ENCODE results near the gene CYB5RL. TPM values are rescaled to one million over a fixed set of nuclear protein-coding genes. Genes with fewer than 3 reads are reported as not detected.

Gene CYB5RL
- polyA plus RNA-seq (0.67 to 1.3 TPM (median 0.73 TPM) in 3 replicates), polyA minus RNA-seq (1.1 to 2.1 TPM (median 1.5 TPM) in 3 replicates)
- polyA plus RNA-seq (2011; ENCODE audit: low read depth) = 0.29 TPM
- 0.62 and 0.75 TPM in 2 replicates for polyA plus RNA-seq (2011; cell fraction: cytosol; rRNA removed)
- 0.92 and 1.0 TPM in 2 replicates for polyA plus RNA-seq (2011; cell fraction: nucleus; rRNA removed)
- polyA plus RNA-seq (2012; ENCODE audit: low replicate concordance) = 0.99 and 1.1 TPM in 2 replicates
- polyA minus RNA-seq (2011; cell fraction: cytosol; rRNA and poly(A)+ RNA removed) = not detected
- polyA minus RNA-seq (2011; cell fraction: nucleus; rRNA and poly(A)+ RNA removed) = 0.21 and 0.39 TPM in 2 replicates

GRCh38 chr1:54199765-54200518 is at the start of gene CYB5RL, which contains the start of gene MRPL37:
Gene CYB5RL, minus strand, starts transcription at chr1:54200030. Its CDS starts 4,414 bp downstream, at chr1:54195616.
Gene MRPL37, plus strand, starts transcription at chr1:54200167. Its CDS starts 77 bp downstream, at chr1:54200244.
- dilution Hi-C loops (cut with MboI; ENCODE audit: extremely low pct_ligation_motif_present, low sequenced_read_pairs) = no loop called here
- TF ChIP-seq CTCF (optimal IDR thresholded peaks at IDR 0.05 in 1 of 3, IDR thresholded peaks at IDR 0.05 in 1 of 3, conservative IDR thresholded peaks at IDR 0.05 in 1 of 3; ENCODE audit: extremely low read depth in 1 of 3, insufficient read depth in 2 of 3, low read length in 3 of 3) (no peak), EZH2 (IDR thresholded peaks at IDR 0.05; ENCODE audit: low read length) (no peak)
- Histone ChIP-seq H3K4me1 (ENCODE audit: control insufficient read depth, extremely low read depth, insufficient read depth, low read length) (peaks cover 17% of the 10 kb centered on the region), H3K4me3 (ENCODE audit: control insufficient read depth in 2 of 3, extremely low read depth in 1 of 3, insufficient read depth in 2 of 3, low read depth in 1 of 3, low read length in 3 of 3) (peak within 1 kb of the TSS; percentile 77 to 98 (median 78)), H3K9me1 (ENCODE audit: control insufficient read depth, extremely low read depth, insufficient read depth, low read length) (no peaks in the 10 kb centered on the region), H3K27me3 (ENCODE audit: control insufficient read depth, extremely low read depth, insufficient read depth, low read length) (no peaks in the 10 kb centered on the region), H4K20me1 (ENCODE audit: control insufficient read depth, extremely low read depth, insufficient read depth, low read length) (peaks cover 4% of the 10 kb centered on the region), H2AFZ (ENCODE audit: control insufficient read depth, low read length) (peak within 1 kb of the TSS; percentile 99), H3K9ac (ENCODE audit: control insufficient read depth, extremely low read depth, insufficient read depth, low read length) (peak within 1 kb of the TSS; percentile 88), H3K36me3 (ENCODE audit: control insufficient read depth in 2 of 2, extremely low read depth in 1 of 2, insufficient read depth in 2 of 2, low read length in 2 of 2) (peaks cover under 1 to 7% of the 10 kb centered on the region in 2 experiments), H3K9me3 (ENCODE audit: control insufficient read depth, low read depth, low read length) (no peaks in the 10 kb centered on the region), H3K79me2 (ENCODE audit: control insufficient read depth, insufficient read depth, low read length) (peaks cover 37% of the 10 kb centered on the region), H3K4me2 (ENCODE audit: control insufficient read depth, extremely low read depth, insufficient read depth, low read depth, low read length) (peak within 1 kb of the TSS; percentile 98), H3K27ac (ENCODE audit: control insufficient read depth, insufficient read depth, low read length) (peak within 1 kb of the TSS; percentile 76)
- DNase-seq (ENCODE audit: low read depth, low spot score) (peak; percentile 84), FAIRE-seq (peak; percentile 77)

- no peak overlapping the region for H3K27ac ChIP-seq (ENCODE audit: control insufficient read depth, insufficient read depth, low read length)
Measured at GRCh38 chr1:54248966-54249365, 49.1 kb upstream of the CYB5RL start.

More at GRCh38 chr1:54248966-54249365, 49.1 kb upstream of the CYB5RL start:
- TF ChIP-seq CTCF (optimal IDR thresholded peaks at IDR 0.05 in 1 of 3, IDR thresholded peaks at IDR 0.05 in 1 of 3, conservative IDR thresholded peaks at IDR 0.05 in 1 of 3; ENCODE audit: extremely low read depth in 1 of 3, insufficient read depth in 2 of 3, low read length in 3 of 3) (no peak), EZH2 (IDR thresholded peaks at IDR 0.05; ENCODE audit: low read length) (no peak)
- no peak overlapping the region for H2AFZ ChIP-seq (ENCODE audit: control insufficient read depth, low read length)
- peaks cover 17% of the 10 kb centered on the region for H3K4me1 ChIP-seq (ENCODE audit: control insufficient read depth, extremely low read depth, insufficient read depth, low read length)
- FAIRE-seq = no peak
- peaks cover 4 to 10% of the 10 kb centered on the region in 2 experiments for H3K36me3 ChIP-seq (ENCODE audit: control insufficient read depth in 2 of 2, extremely low read depth in 1 of 2, insufficient read depth in 2 of 2, low read length in 2 of 2)
- no peak overlapping the region for H3K4me3 ChIP-seq (ENCODE audit: control insufficient read depth in 2 of 3, extremely low read depth in 1 of 3, insufficient read depth in 2 of 3, low read depth in 1 of 3, low read length in 3 of 3)
- H3K27me3 ChIP-seq (ENCODE audit: control insufficient read depth, extremely low read depth, insufficient read depth, low read length) = no peaks in the 10 kb centered on the region
- H3K4me2 ChIP-seq (ENCODE audit: control insufficient read depth, extremely low read depth, insufficient read depth, low read depth, low read length) = no peak overlapping the region
- H3K9me3 ChIP-seq (ENCODE audit: control insufficient read depth, low read depth, low read length) = no peaks in the 10 kb centered on the region
- peaks cover 3% of the 10 kb centered on the region for H3K9me1 ChIP-seq (ENCODE audit: control insufficient read depth, extremely low read depth, insufficient read depth, low read length)
- H3K9ac ChIP-seq (ENCODE audit: control insufficient read depth, extremely low read depth, insufficient read depth, low read length) = no peak overlapping the region
- peaks cover 4% of the 10 kb centered on the region for H4K20me1 ChIP-seq (ENCODE audit: control insufficient read depth, extremely low read depth, insufficient read depth, low read length)
- no peak for DNase-seq (ENCODE audit: low read depth, low spot score)
- H3K79me2 ChIP-seq (ENCODE audit: control insufficient read depth, insufficient read depth, low read length) = no peaks in the 10 kb centered on the region
- dilution Hi-C loops (cut with MboI; ENCODE audit: extremely low pct_ligation_motif_present, low sequenced_read_pairs) = no loop called here
